Parathyroid adenoma (tissue), 2 donors: Measurements from ENCODE around the gene PPP1R17.

Experiments used
- H2AFZ ChIP-seq: fragments of 300-600 bp; sonication (generic); one replicate; pipeline ENCODE4 v1.7.0; 2017; ENCODE audit warnings: antibody characterized with exemption, mild to moderate bottlenecking
- H3K27ac ChIP-seq: fragments of 300-600 bp; sonication (generic); one replicate; pipeline ENCODE4 v1.7.0; 2017
- H3K27me3 ChIP-seq: fragments of 300-600 bp; sonication (generic); one replicate; pipeline ENCODE4 v1.7.0; 2017; ENCODE audit warnings: low read length; ENCODE audit not compliant: control insufficient read depth, insufficient read depth
- H3K36me3 ChIP-seq: fragments of 300-600 bp; sonication (generic); one replicate; pipeline ENCODE4 v1.7.0; 2017; ENCODE audit warnings: low read length; ENCODE audit not compliant: control insufficient read depth, insufficient read depth
- H3K4me1 ChIP-seq: fragments of 300-600 bp; sonication (generic); one replicate; pipeline ENCODE4 v1.7.0; 2017; ENCODE audit warnings: control low read depth
- H3K4me2 ChIP-seq: fragments of 300-600 bp; sonication (generic); one replicate; pipeline ENCODE4 v1.7.0; 2017; ENCODE audit warnings: low read length
- H3K4me3 ChIP-seq: fragments of 300-600 bp; sonication (generic); one replicate; pipeline ENCODE4 v1.7.0; 2017; ENCODE audit warnings: low read depth, low read length
- H3K79me2 ChIP-seq: fragments of 300-600 bp; sonication (generic); one replicate; pipeline ENCODE4 v1.7.0; 2017; ENCODE audit warnings: control low read depth
- H3K9ac ChIP-seq: fragments of 300-600 bp; sonication (generic); one replicate; pipeline ENCODE4 v1.7.0; 2017; ENCODE audit warnings: mild to moderate bottlenecking
- H3K9me3 ChIP-seq: fragments of 300-600 bp; sonication (generic); one replicate; pipeline ENCODE4 v1.7.0; 2017; ENCODE audit warnings: low read length; ENCODE audit not compliant: control insufficient read depth
- TF ChIP-seq, protein P1 (sequence below): fragments of 300-600 bp; sonication (generic); IDR thresholded peaks from one replicate; pipeline ENCODE4 v1.7.0; 2017; ENCODE audit warnings: antibody characterized with exemption, mild to moderate bottlenecking
- donor health status: primary hyperparathyroidism.

PPP1R17 gene

DNA sequence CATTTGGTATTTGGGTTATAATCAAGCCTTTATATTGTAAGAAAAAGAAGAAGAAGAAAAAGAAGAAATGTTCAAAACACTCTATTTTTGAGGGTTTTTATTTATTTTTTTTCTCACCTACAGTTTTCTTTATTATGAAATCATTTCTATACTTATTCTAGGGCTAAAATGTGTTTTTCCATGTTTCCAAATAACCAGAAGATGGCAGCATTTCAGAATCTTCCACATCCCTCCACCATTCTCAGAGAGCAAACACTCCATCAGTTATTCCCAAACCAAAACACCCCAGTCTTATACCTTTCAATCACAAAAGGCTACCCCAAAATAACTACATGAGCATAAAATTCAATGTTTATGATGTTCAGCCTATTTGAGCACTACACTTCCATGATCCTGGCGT is 38.7 kb upstream of the PPP1R17 start:
- Histone ChIP-seq H3K79me2 (no peaks in the 10 kb centered on the region), H3K4me3 (no peak overlapping the region), H3K4me2 (no peak overlapping the region), H3K9ac (no peak overlapping the region), H3K27me3 (no peaks in the 10 kb centered on the region), H2AFZ (no peak overlapping the region), H3K9me3 (no peaks in the 10 kb centered on the region), H3K4me1 (no peaks in the 10 kb centered on the region), H3K36me3 (no peaks in the 10 kb centered on the region), H3K27ac (no peak overlapping the region)
- TF ChIP-seq, protein P1, sequence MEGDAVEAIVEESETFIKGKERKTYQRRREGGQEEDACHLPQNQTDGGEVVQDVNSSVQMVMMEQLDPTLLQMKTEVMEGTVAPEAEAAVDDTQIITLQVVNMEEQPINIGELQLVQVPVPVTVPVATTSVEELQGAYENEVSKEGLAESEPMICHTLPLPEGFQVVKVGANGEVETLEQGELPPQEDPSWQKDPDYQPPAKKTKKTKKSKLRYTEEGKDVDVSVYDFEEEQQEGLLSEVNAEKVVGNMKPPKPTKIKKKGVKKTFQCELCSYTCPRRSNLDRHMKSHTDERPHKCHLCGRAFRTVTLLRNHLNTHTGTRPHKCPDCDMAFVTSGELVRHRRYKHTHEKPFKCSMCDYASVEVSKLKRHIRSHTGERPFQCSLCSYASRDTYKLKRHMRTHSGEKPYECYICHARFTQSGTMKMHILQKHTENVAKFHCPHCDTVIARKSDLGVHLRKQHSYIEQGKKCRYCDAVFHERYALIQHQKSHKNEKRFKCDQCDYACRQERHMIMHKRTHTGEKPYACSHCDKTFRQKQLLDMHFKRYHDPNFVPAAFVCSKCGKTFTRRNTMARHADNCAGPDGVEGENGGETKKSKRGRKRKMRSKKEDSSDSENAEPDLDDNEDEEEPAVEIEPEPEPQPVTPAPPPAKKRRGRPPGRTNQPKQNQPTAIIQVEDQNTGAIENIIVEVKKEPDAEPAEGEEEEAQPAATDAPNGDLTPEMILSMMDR, result no peak

DNA sequence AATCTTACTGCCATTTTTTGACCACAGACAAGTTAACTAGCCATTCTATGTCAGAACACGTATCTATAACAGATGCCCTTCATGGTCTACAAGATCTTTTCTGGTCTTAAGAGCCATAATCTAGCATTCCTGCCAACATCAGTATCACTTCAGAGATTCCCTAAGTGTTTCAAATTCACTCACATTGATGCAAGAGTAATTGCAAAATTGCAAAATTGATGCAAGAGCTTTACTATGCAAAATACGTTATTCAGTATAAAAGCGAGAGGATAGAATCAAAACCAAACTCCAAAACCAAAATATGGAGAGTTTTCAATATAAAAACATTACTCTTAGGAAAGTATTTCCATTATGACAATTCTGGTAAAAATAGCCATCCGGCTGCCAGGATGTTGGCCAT is 38.1 kb upstream of the PPP1R17 start:
- Histone ChIP-seq H3K9me3 (no peaks in the 10 kb centered on the region), H3K9ac (no peak overlapping the region), H3K4me1 (no peaks in the 10 kb centered on the region), H3K27ac (no peak overlapping the region), H3K4me2 (no peak overlapping the region), H3K4me3 (no peak overlapping the region), H2AFZ (no peak overlapping the region), H3K36me3 (no peaks in the 10 kb centered on the region), H3K27me3 (no peaks in the 10 kb centered on the region), H3K79me2 (no peaks in the 10 kb centered on the region)
- TF ChIP-seq, protein P1, result no peak

DNA sequence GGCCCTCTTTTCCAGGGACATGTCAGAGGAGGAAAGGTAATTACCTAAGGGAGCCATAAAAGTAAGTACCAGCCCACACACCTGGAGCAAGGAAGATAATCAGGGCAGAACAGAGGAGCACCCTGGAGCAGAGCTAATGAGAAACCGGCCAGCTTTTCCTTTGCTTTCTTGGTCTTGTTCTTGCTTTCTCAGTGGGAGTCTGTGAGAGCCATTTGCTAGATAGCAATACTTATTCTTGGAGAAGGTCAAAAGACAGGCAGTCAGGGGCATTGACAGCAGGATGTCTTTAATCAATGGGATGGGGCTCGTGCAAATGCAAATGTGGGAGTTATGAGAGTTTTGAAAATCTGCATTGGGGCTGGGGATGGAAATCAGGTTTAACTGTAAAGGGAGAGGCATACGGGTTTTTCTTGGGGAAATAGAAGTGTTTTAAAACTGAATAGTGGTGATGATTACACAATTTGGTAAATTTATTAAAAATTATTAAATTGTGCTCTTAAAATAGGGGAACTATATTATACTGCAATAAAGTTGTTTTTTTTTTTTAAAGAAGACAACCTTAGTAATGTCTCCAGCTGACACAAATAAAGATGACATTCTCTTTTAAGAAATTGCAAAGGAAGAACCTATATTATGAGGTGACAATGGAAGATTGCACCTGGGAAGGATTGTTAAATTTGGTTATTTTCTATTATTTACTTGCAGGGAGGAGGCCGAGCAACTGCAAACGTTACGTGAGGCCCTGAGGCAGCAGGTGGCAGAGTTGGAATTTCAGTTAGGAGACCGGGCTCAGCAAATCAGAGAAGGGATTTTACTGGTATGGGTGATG is 35.6 kb upstream of the PPP1R17 start:
- no peak overlapping the region for H3K9ac ChIP-seq
- H3K36me3 ChIP-seq, result no peaks in the 10 kb centered on the region
- H3K27me3 ChIP-seq, result no peaks in the 10 kb centered on the region
- H3K4me1 ChIP-seq, result no peaks in the 10 kb centered on the region
- no peak overlapping the region for H3K4me3 ChIP-seq
- no peak overlapping the region for H3K4me2 ChIP-seq
- TF ChIP-seq, protein P1, result no peak
- no peaks in the 10 kb centered on the region for H3K79me2 ChIP-seq
- no peak overlapping the region for H2AFZ ChIP-seq
- H3K9me3 ChIP-seq, result no peaks in the 10 kb centered on the region
- no peak overlapping the region for H3K27ac ChIP-seq

DNA sequence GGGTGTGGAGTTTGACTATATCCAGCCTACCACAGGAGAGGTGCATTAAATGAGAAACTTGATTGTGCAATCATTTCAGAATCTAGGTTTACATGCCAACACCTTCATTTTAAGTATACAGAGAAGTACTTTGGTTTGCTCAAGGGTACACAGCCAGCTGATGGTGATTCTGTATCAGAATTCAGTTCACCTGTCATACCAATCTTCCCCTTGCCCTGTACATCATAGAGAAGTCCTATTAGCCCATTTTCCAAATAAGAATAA is 35.0 kb upstream of the PPP1R17 start:
- TF ChIP-seq, protein P1, result no peak
- no peak overlapping the region for H2AFZ ChIP-seq
- no peak overlapping the region for H3K4me2 ChIP-seq
- H3K27me3 ChIP-seq, result no peaks in the 10 kb centered on the region
- no peaks in the 10 kb centered on the region for H3K4me1 ChIP-seq
- no peak overlapping the region for H3K4me3 ChIP-seq
- H3K9me3 ChIP-seq, result no peaks in the 10 kb centered on the region
- H3K27ac ChIP-seq, result no peak overlapping the region
- H3K79me2 ChIP-seq, result no peaks in the 10 kb centered on the region
- H3K36me3 ChIP-seq, result no peaks in the 10 kb centered on the region
- no peak overlapping the region for H3K9ac ChIP-seq

DNA sequence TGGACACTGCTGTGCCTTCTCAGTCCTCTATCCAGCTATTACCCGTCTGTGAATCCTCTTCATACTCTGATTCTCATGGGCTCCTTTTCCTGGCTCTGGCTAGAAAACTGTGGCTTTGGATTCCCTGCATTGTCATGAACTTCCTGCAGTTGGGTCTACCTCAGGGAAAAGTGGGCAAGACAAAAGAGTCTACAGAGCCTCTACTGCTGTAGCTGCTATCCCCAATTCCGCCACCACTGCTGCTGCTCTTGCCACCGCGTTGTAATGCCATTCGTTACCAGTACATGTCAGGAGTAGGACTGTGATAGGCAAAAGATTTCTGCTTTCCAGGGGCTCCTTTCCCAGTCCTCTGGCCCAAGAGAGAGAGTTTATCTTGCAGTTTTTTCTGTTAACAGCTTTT is 23.9 kb upstream of the PPP1R17 start:
- TF ChIP-seq, protein P1, result no peak
- Histone ChIP-seq H3K79me2 (no peaks in the 10 kb centered on the region), H3K4me3 (no peak overlapping the region), H3K4me1 (no peaks in the 10 kb centered on the region), H3K9ac (no peak overlapping the region), H3K36me3 (no peaks in the 10 kb centered on the region), H3K27ac (no peak overlapping the region), H3K9me3 (no peaks in the 10 kb centered on the region), H3K27me3 (no peaks in the 10 kb centered on the region), H3K4me2 (no peak overlapping the region), H2AFZ (no peak overlapping the region)
